ENCODE measurements around the gene HIRA. TPM values are rescaled to one million over a fixed set of nuclear protein-coding genes. Genes with fewer than 3 reads are reported as not detected.
A peak's percentile ranks its signal among the peaks of the same experiment; 100 is the strongest.

HIRA gene
- total and polyA plus RNA-seq, 9 of the 15 experiments (the other 6 are each of a cell fraction or from before 2014, with no cell fraction given): 0.96 to 132 (median 58.4) TPM

- no peak for TF ChIP-seq ZNF76 (CRISPR knock-in tag; IDR thresholded peaks at IDR 0.05; ENCODE audit: borderline replicate concordance)
- no peak for TF ChIP-seq CBX5 (IDR thresholded peaks at IDR 0.05; ENCODE audit: borderline replicate concordance, low read depth)
- TF ChIP-seq THRB (CRISPR knock-in tag; conservative IDR thresholded peaks at IDR 0.05): peak; percentile 71; the same call in 1 of the 2 replicates
- no peak for TF ChIP-seq GABPA (tag; conservative IDR thresholded peaks at IDR 0.05; ENCODE audit: low read depth)
- no peak for TF ChIP-seq ARID2 (IDR thresholded peaks at IDR 0.05)
- TF ChIP-seq MTA1 (IDR thresholded peaks at IDR 0.05; ENCODE audit: borderline replicate concordance): no peak
- 0 out of 2 replicates have a peak, but pooled peaks have one; percentile 25 for TF ChIP-seq MGA (IDR thresholded peaks at IDR 0.05)
- 0 out of 2 replicates have a peak, but pooled peaks have one; percentile 39 for TF ChIP-seq NR2C2 (CRISPR knock-in tag; IDR thresholded peaks at IDR 0.05)
- no peak for TF ChIP-seq NR2C2 (tag; IDR thresholded peaks at IDR 0.05)
- no peak for TF ChIP-seq STAG1 (CRISPR knock-in tag; IDR thresholded peaks at IDR 0.05; ENCODE audit: borderline replicate concordance)
- no peak for TF ChIP-seq CREB3 (tag; conservative IDR thresholded peaks at IDR 0.05; ENCODE audit: low read depth)
- no peak for TF ChIP-seq RNF2 (IDR thresholded peaks at IDR 0.05)
- TF ChIP-seq HDAC3 (IDR thresholded peaks at IDR 0.05; ENCODE audit: borderline replicate concordance, partially characterized antibody): no peak
- 0 out of 2 replicates have a peak, but pooled peaks have one; percentile 20 for TF ChIP-seq NR2F6 (CRISPR knock-in tag; IDR thresholded peaks at IDR 0.05)
These were observed 144.3 kb downstream of the HIRA start (continued) for GRCh38 chr22:19287076-19287707.
